ENCODE measurements around the gene CMTM1.

GRCh38 chr16:66574081-66574480 lies 7.8 kb downstream of the CMTM1 start:
- TF ChIP-seq CTCF (IDR thresholded peaks at IDR 0.05) (no peak), POLR2AphosphoS5 (IDR thresholded peaks at IDR 0.05) (no peak), POLR2A (IDR thresholded peaks at IDR 0.05) (no peak), EP300 (IDR thresholded peaks at IDR 0.05) (no peak)

Measured in sigmoid colon (tissue), 4 donors.